GM10266 (cell line): Measurements from ENCODE around the gene HNF4A.

Experiments
- DNase-seq: peaks from one replicate; pipeline ENCODE4 v3.0.0; 2012; ENCODE audit errors: extremely low spot score
- TF ChIP-seq, protein P1 (sequence below): IDR thresholded peaks from 2 replicates; pipeline ENCODE4 v1.5.1; 2012; ENCODE audit warnings: mild to moderate bottlenecking, low read depth; ENCODE audit not compliant: control insufficient read depth, insufficient read depth; ENCODE audit errors: missing control alignments

The HNF4A gene

DNA sequence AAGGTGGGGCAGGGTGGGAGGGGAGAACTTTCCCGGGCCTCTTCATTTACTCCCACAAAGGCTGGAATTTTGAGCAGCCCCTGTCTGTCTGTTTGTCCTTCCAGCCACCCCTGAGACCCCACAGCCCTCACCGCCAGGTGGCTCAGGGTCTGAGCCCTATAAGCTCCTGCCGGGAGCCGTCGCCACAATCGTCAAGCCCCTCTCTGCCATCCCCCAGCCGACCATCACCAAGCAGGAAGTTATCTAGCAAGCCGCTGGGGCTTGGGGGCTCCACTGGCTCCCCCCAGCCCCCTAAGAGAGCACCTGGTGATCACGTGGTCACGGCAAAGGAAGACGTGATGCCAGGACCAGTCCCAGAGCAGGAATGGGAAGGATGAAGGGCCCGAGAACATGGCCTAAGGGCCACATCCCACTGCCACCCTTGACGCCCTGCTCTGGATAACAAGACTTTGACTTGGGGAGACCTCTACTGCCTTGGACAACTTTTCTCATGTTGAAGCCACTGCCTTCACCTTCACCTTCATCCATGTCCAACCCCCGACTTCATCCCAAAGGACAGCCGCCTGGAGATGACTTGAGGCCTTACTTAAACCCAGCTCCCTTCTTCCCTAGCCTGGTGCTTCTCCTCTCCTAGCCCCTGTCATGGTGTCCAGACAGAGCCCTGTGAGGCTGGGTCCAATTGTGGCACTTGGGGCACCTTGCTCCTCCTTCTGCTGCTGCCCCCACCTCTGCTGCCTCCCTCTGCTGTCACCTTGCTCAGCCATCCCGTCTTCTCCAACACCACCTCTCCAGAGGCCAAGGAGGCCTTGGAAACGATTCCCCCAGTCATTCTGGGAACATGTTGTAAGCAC lies 74.1 kb downstream of the HNF4A start:
- DNase-seq = no peak
- TF ChIP-seq, protein P1, sequence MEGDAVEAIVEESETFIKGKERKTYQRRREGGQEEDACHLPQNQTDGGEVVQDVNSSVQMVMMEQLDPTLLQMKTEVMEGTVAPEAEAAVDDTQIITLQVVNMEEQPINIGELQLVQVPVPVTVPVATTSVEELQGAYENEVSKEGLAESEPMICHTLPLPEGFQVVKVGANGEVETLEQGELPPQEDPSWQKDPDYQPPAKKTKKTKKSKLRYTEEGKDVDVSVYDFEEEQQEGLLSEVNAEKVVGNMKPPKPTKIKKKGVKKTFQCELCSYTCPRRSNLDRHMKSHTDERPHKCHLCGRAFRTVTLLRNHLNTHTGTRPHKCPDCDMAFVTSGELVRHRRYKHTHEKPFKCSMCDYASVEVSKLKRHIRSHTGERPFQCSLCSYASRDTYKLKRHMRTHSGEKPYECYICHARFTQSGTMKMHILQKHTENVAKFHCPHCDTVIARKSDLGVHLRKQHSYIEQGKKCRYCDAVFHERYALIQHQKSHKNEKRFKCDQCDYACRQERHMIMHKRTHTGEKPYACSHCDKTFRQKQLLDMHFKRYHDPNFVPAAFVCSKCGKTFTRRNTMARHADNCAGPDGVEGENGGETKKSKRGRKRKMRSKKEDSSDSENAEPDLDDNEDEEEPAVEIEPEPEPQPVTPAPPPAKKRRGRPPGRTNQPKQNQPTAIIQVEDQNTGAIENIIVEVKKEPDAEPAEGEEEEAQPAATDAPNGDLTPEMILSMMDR = no peak

DNA sequence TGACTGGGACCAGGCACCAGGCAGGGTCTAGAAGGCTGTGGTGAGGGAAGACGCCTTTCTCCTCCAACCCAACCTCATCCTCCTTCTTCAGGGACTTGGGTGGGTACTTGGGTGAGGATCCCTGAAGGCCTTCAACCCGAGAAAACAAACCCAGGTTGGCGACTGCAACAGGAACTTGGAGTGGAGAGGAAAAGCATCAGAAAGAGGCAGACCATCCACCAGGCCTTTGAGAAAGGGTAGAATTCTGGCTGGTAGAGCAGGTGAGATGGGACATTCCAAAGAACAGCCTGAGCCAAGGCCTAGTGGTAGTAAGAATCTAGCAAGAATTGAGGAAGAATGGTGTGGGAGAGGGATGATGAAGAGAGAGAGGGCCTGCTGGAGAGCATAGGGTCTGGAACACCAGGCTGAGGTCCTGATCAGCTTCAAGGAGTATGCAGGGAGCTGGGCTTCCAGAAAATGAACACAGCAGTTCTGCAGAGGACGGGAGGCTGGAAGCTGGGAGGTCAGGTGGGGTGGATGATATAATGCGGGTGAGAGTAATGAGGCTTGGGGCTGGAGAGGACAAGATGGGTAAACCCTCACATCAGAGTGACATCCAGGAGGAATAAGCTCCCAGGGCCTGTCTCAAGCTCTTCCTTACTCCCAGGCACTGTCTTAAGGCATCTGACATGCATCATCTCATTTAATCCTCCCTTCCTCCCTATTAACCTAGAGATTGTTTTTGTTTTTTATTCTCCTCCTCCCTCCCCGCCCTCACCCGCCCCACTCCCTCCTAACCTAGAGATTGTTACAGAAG lies 75.0 kb downstream of the HNF4A start:
- DNase-seq = no peak
- TF ChIP-seq, protein P1 = no peak

DNA sequence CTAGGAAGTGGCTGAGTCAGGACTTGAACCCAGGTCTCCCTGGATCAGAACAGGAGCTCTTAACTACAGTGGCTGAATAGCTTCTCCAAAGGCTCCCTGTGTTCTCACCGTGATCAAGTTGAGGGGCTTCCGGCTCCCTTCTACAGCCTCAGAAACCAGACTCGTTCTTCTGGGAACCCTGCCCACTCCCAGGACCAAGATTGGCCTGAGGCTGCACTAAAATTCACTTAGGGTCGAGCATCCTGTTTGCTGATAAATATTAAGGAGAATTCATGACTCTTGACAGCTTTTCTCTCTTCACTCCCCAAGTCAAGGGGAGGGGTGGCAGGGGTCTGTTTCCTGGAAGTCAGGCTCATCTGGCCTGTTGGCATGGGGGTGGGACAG lies 75.6 kb downstream of the HNF4A start:
- TF ChIP-seq, protein P1 = no peak
- DNase-seq = no peak

DNA sequence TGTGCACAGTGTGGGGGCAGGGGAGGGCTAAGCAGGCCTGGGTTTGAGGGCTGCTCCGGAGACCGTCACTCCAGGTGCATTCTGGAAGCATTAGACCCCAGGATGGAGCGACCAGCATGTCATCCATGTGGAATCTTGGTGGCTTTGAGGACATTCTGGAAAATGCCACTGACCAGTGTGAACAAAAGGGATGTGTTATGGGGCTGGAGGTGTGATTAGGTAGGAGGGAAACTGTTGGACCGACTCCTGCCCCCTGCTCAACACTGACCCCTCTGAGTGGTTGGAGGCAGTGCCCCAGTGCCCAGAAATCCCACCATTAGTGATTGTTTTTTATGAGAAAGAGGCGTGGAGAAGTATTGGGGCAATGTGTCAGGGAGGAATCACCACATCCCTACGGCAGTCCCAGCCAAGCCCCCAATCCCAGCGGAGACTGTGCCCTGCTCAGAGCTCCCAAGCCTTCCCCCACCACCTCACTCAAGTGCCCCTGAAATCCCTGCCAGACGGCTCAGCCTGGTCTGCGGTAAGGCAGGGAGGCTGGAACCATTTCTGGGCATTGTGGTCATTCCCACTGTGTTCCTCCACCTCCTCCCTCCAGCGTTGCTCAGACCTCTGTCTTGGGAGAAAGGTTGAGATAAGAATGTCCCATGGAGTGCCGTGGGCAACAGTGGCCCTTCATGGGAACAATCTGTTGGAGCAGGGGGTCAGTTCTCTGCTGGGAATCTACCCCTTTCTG lies 76.2 kb downstream of the HNF4A start:
- TF ChIP-seq, protein P1 = no peak

DNA sequence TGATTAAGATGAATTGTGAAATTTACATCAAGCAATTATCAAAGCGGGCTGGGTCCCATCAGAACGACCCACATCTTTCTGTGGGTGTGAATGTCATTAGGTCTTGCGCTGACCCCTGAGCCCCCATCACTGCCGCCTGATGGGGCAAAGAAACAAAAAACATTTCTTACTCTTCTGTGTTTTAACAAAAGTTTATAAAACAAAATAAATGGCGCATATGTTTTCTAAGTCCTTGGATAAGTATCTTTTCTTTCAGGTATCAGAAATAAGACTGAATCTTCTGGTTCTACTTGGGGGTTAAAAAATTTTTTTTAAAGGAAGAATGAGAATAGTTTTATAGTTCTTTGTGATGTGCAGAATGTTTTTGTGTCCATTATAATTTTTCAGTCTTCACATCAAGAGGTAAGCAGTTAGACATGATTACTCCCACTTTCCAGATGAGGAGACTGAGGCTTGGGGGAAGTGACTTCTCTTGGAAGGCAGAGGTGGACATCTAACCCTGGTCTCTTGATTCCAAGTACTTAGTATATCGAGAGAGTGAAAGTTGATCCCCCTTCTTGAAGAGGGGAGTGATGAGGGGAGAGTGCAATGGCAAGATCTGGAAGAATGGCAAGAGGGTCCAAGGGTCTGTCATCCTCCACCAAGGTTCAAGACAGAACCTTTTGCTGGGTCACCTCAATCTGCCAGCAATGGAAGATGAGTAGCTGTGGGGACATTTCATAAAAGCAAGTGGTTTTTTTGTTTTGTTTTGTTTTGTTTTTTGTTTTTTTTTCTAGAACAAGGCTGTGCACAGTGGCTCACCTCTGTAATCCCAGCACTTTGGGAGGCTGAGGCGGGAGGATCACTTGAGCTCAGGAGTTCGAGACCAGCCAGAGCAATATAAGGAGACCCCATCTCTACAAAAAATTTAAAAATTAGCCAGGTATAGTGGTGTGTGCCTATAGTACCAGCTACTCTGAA lies 77.4 kb downstream of the HNF4A start:
- TF ChIP-seq, protein P1 = no peak
- DNase-seq = no peak

More for the DNA sequence above, 76.2 kb downstream of the HNF4A start:
- no peak for DNase-seq

DNA sequence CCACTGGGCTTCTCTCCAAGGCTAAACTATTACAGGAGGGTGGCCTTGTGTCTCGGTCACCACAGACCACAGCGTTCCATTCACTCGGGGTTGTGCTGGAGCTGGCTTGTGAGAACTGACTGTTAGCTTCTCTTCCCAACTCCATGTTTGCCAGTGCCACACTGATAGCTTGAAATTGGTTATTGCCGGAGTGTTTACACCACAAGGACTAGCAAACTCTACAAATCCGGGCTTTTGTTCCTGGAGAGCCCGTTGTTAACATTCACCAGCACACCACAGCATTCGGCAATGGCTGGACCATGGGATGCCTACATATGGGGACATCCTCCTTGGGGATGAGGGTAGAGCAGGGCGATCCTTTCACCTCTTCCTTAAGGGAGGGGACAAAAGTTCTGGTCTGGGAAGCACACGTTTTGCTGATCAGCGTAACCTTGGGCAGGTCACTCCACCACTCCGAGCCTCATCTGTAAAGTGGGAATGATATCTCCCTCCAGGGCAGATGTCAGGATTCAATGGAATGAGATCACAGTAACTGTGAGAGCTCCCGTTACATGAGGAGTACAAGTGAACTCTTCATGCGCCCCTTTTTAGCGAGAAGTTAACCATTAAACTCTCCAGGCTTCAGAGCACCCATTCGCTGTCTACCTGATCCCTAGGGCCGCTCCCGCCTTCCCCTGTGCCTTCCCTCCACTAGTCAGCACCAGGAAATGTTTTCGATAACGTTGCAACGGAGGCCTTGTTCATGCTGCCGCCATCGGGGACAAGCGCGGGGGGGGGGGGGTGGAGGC lies 78.4 kb downstream of the HNF4A start:
- TF ChIP-seq, protein P1 = no peak
- no peak for DNase-seq
